Thyroid gland (tissue), 4 donors: Measurements from ENCODE around the gene SLC50A1.

Source experiments
- CTCF ChIP-seq, 6 experiments: fragments of 200-600 bp in 3 of 6; fragments of 450-650 bp in 3 of 6; sonication (generic) in 3 of 6; IDR thresholded peaks; one replicate each; pipeline ENCODE4 v1.5.1; 2016 to 2019; ENCODE audit warnings: antibody characterized with exemption in 6 of 6, mild to moderate bottlenecking in 2 of 6, inconsistent platforms in 1 of 6, moderate library complexity in 1 of 6
- POLR2A ChIP-seq, 2 donors: fragments of 450-650 bp; IDR thresholded peaks; one replicate each; pipeline ENCODE4 v1.6.1; 2017; ENCODE audit warnings: antibody characterized with exemption in 2 of 2, mild to moderate bottlenecking in 2 of 2, moderate library complexity in 1 of 2

- no peak for TF ChIP-seq CTCF (IDR thresholded peaks at IDR 0.05)
- TF ChIP-seq POLR2A (IDR thresholded peaks at IDR 0.05), result no peak
These were observed 35.2 kb downstream of the SLC50A1 start for GRCh38 chr1:155170806-155171205.
